Endothelial cell of umbilical vein (primary cell): ENCODE results near the gene TYROBP. TPM values are rescaled to one million over a fixed set of nuclear protein-coding genes. Genes with fewer than 3 reads are reported as not detected.
A peak's percentile ranks its signal among the peaks of the same experiment; 100 is the strongest.

Experiments used
- BruUV-seq: library from RNA; stranded (reverse); fragments of 400-500 nt; replicated peaks from 2 replicates; lab custom pipeline; 2021; lab: Mats Ljungman, UMichigan
- CTCF ChIA-PET: fragments of 300-600, 350-600 bp; sonication (Branson Sonifier 250); formaldehyde crosslinking; loops from one replicate; lab custom pipeline; 2021; ENCODE audit warnings: antibody characterized with exemption, inconsistent platforms; lab: Charles Lee
- POLR2A ChIA-PET: fragments of 300-600, 350-600 bp; sonication (Branson Sonifier 250); formaldehyde crosslinking; loops from one replicate; lab custom pipeline; 2021; ENCODE audit warnings: antibody characterized with exemption, inconsistent platforms; lab: Charles Lee
- DNase-seq: peaks from one replicate; pipeline ENCODE4 v3.0.0-alpha.2; 2011; ENCODE audit warnings: low read depth, low spot score
- FAIRE-seq: peaks from 2 replicates; lab custom pipeline; 2011; peaks lifted over from hg19 to GRCh38; lab: Jason Lieb, UNC
- H2AFZ ChIP-seq: 2 replicates; pipeline ENCODE4 v1.6.0; 2012; ENCODE audit warnings: low read depth, low read length, control low read depth, inconsistent platforms
- H3K27ac ChIP-seq: 2 replicates; pipeline ENCODE4 v1.5.1; 2011; ENCODE audit warnings: low read depth, mild to moderate bottlenecking, control low read depth, low read length, moderate library complexity; ENCODE audit not compliant: insufficient read depth
- H3K27me3 ChIP-seq, 2 experiments: 2 replicates each; pipeline versions ENCODE4 v1.6.0 to v1.6.1; 2011; ENCODE audit warnings: low read length in 2 of 2, mixed read lengths in 1 of 2; ENCODE audit not compliant: control insufficient read depth in 2 of 2, insufficient read depth in 2 of 2
- H3K36me3 ChIP-seq, 2 experiments: 2 replicates in 1 of 2; 3 replicates in 1 of 2; pipeline ENCODE4 v1.5.1; 2011; ENCODE audit warnings: low read length in 2 of 2, mild to moderate bottlenecking in 1 of 2, moderate library complexity in 1 of 2; ENCODE audit not compliant: control insufficient read depth in 2 of 2, insufficient read depth in 2 of 2; ENCODE audit errors: extremely low read depth in 1 of 2
- H3K4me1 ChIP-seq: 3 replicates; pipeline ENCODE4 v1.5.1; 2011; ENCODE audit warnings: mild to moderate bottlenecking, low read length; ENCODE audit not compliant: control insufficient read depth, insufficient read depth; ENCODE audit errors: extremely low read depth
- H3K4me2 ChIP-seq: 2 replicates; pipeline ENCODE4 v1.6.1; 2011; ENCODE audit warnings: low read length, control low read depth, mixed read lengths; ENCODE audit not compliant: insufficient read depth
- H3K4me3 ChIP-seq, 3 experiments: fragments of 200-600 bp in 1 of 3; sonication (generic), shearing (Covaris generic) in 1 of 3; replicated peaks in 1 of 3; 2 replicates each; pipeline ENCODE4 v1.5.1; 2011 to 2016; ENCODE audit warnings: control low read depth in 3 of 3, low read length in 3 of 3, mild to moderate bottlenecking in 2 of 3, inconsistent platforms in 1 of 3, low read depth in 1 of 3, moderate library complexity in 1 of 3; ENCODE audit not compliant: insufficient read depth in 1 of 3
- H3K79me2 ChIP-seq: 2 replicates; pipeline ENCODE4 v1.6.0; 2012; ENCODE audit warnings: low read length, inconsistent platforms; ENCODE audit not compliant: control insufficient read depth, insufficient read depth
- H3K9ac ChIP-seq: replicated peaks from 2 replicates; pipeline ENCODE3; 2011; ENCODE audit warnings: low read length, control low read depth; ENCODE audit not compliant: insufficient read depth; ENCODE audit errors: extremely low read depth
- H3K9me1 ChIP-seq: replicated peaks from 3 replicates; pipeline ENCODE4 v1.6.0; 2011; ENCODE audit warnings: mild to moderate bottlenecking, low read length; ENCODE audit not compliant: control insufficient read depth, insufficient read depth; ENCODE audit errors: extremely low read depth
- H3K9me3 ChIP-seq: replicated peaks from 2 replicates; pipeline ENCODE4 v1.5.1; 2012; ENCODE audit warnings: low read length, inconsistent platforms; ENCODE audit not compliant: control insufficient read depth, insufficient read depth
- H4K20me1 ChIP-seq: replicated peaks from 2 replicates; pipeline ENCODE3; 2011; ENCODE audit warnings: mild to moderate bottlenecking, low read length; ENCODE audit not compliant: control insufficient read depth, insufficient read depth; ENCODE audit errors: extremely low read depth
- EZH2 ChIP-seq: IDR thresholded peaks from 2 replicates; pipeline ENCODE4 v1.6.1; 2012; ENCODE audit warnings: borderline replicate concordance, low read depth, mild to moderate bottlenecking, moderate library complexity, low read length, inconsistent platforms; ENCODE audit not compliant: severe bottlenecking
- FOS ChIP-seq: IDR thresholded peaks from 2 replicates; pipeline ENCODE4 v1.6.1; 2011; ENCODE audit warnings: mild to moderate bottlenecking, low read length, moderate library complexity, borderline replicate concordance; ENCODE audit not compliant: insufficient read depth
- GATA2 ChIP-seq: IDR thresholded peaks from 2 replicates; pipeline ENCODE4 v1.7.0; 2011; ENCODE audit warnings: low read depth, mild to moderate bottlenecking, moderate library complexity, mixed read lengths, low read length; ENCODE audit not compliant: insufficient read length, insufficient read depth
- JUN ChIP-seq: IDR thresholded peaks from 2 replicates; pipeline ENCODE4 v1.6.1; 2011; ENCODE audit warnings: borderline replicate concordance, low read depth; ENCODE audit not compliant: insufficient read length, insufficient read depth
- MYC ChIP-seq: IDR thresholded peaks from one replicate; pipeline ENCODE4 v1.6.1; 2011; ENCODE audit warnings: mild to moderate bottlenecking, low read depth, low read length
- POLR2A ChIP-seq: IDR thresholded peaks from 2 replicates; pipeline ENCODE4 v1.6.1; 2012; ENCODE audit warnings: low read depth, mild to moderate bottlenecking, control low read depth, low read length
- POLR2AphosphoS5 ChIP-seq: IDR thresholded peaks from 2 replicates; pipeline ENCODE4 v1.6.1; 2012; ENCODE audit warnings: low read depth, mild to moderate bottlenecking, control low read depth, low read length, moderate library complexity; ENCODE audit not compliant: insufficient read depth
- dilution Hi-C: fragments of 300-500 bp; cut with MboI; formaldehyde crosslinking; loops from one replicate; pipeline ENCODE4 v1.15.0; 2019; ENCODE audit warnings: low sequenced_read_pairs; ENCODE audit not compliant: extremely low pct_ligation_motif_present
- intact Hi-C: fragments of 100-400 bp; cut with micrococcal nuclease; formaldehyde crosslinking; loops from one replicate; pipeline ENCODE4 v1.10.0; 2022
- polyA plus RNA-seq, 4 experiments: library from polyadenylated mRNA; depleted of rRNA in 3 of 4; stranded (reverse) in 3 of 4; unstranded in 1 of 4; fragments of >200 nt; gene quantifications; 2 replicates each; pipeline versions ENCODE4 v1.2.1 to v1.2.3, GENCODE V29; 2011 to 2012; ENCODE audit warnings: missing spikeins in 1 of 4
- total RNA-seq: library from RNA; stranded (reverse); gene quantifications from 2 replicates; pipeline ENCODE4 v1.2.3, GENCODE V29; 2021
- TF ChIP-seq, protein P1 (sequence below), 2 donors: IDR thresholded peaks; 1 replicate in 1 of 2; 2 replicates in 1 of 2; pipeline ENCODE4 v1.5.1; 2011; ENCODE audit warnings: low read length in 2 of 2, mild to moderate bottlenecking in 2 of 2, moderate library complexity in 2 of 2, control low read depth in 1 of 2, inconsistent platforms in 1 of 2, low read depth in 1 of 2; ENCODE audit not compliant: insufficient read depth in 1 of 2; ENCODE audit errors: extremely low read depth in 1 of 2
- TF ChIP-seq, protein P2 (sequence below): IDR thresholded peaks from 2 replicates; pipeline ENCODE4 v1.6.1; 2011; ENCODE audit not compliant: insufficient read depth, insufficient read length

Gene TYROBP
- total and polyA plus RNA-seq, 2 donors (not counting 3 experiments of a cell fraction or from before 2014, with no cell fraction given): not detected

DNA sequence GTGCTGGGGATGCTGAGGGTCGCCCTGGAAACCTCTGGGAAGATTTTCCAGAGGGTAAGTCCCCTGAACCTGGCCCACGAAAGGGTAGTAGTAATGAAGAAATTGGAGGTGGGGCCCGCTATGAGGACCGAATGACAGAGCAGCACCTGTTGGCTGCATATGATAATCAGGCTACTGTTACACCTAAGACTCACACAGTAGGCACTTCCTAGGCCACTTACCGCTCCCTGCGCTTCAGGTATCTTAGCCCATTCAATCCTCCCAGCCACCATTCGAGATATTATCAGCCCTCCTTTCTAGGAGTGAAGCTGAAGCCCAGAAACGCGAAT is 23.7 kb upstream of the TYROBP start:
- no peaks in the 10 kb centered on the region for H3K36me3 ChIP-seq
- no peak overlapping the region for H3K27ac ChIP-seq
- no peaks in the 10 kb centered on the region for H3K79me2 ChIP-seq
- CTCF ChIA-PET: interaction anchor here (1.0 to 4.1 kb wide), 7 partner anchors 46 to 421 kb away, joined by 3 to 38 read pairs (median 5); partner anchors contain the start of genes KIRREL2 and LIN37
- intact Hi-C loops (loop anchor here (1.0 to 5.0 kb wide), 11 partner anchors 33 to 422 kb away; partner anchors contain the start of genes ARHGAP33, PSENEN, TBCB and TMEM147), dilution Hi-C loops (no loop called here)
- H2AFZ ChIP-seq: peak overlapping the region; percentile 46
- DNase-seq (no peak), FAIRE-seq (no peak)
- POLR2A ChIA-PET: no interaction called here
- H3K9ac ChIP-seq: no peak overlapping the region
- no peaks in the 10 kb centered on the region for H3K27me3 ChIP-seq
- no peaks in the 10 kb centered on the region for H3K9me1 ChIP-seq
- no peak for TF ChIP-seq MYC
- no peak for TF ChIP-seq FOS
- TF ChIP-seq POLR2A: no peak
- TF ChIP-seq POLR2AphosphoS5: no peak
- TF ChIP-seq, protein P1, sequence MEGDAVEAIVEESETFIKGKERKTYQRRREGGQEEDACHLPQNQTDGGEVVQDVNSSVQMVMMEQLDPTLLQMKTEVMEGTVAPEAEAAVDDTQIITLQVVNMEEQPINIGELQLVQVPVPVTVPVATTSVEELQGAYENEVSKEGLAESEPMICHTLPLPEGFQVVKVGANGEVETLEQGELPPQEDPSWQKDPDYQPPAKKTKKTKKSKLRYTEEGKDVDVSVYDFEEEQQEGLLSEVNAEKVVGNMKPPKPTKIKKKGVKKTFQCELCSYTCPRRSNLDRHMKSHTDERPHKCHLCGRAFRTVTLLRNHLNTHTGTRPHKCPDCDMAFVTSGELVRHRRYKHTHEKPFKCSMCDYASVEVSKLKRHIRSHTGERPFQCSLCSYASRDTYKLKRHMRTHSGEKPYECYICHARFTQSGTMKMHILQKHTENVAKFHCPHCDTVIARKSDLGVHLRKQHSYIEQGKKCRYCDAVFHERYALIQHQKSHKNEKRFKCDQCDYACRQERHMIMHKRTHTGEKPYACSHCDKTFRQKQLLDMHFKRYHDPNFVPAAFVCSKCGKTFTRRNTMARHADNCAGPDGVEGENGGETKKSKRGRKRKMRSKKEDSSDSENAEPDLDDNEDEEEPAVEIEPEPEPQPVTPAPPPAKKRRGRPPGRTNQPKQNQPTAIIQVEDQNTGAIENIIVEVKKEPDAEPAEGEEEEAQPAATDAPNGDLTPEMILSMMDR (IDR thresholded peaks at IDR 0.05; ENCODE audit: extremely low read depth in 1 of 2, insufficient read depth in 1 of 2, low read depth in 1 of 2, low read length in 2 of 2): no peak
- TF ChIP-seq EZH2: no peak
- TF ChIP-seq, protein P2, sequence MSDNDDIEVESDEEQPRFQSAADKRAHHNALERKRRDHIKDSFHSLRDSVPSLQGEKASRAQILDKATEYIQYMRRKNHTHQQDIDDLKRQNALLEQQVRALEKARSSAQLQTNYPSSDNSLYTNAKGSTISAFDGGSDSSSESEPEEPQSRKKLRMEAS: no peak
- TF ChIP-seq JUN: no peak
- no peak for TF ChIP-seq GATA2
- peaks cover 15% of the 10 kb centered on the region for H3K4me1 ChIP-seq
- no peak overlapping the region for H3K4me2 ChIP-seq
- BruUV-seq: no TSS peak
- no peaks in the 10 kb centered on the region for H4K20me1 ChIP-seq
- H3K4me3 ChIP-seq: no peak overlapping the region
- H3K9me3 ChIP-seq: no peaks in the 10 kb centered on the region
